Activated effector memory CD4-positive, alpha-beta T cell treated with Interleukin-2 at 50 U/mL for 16 hours (primary cell): ENCODE data around the gene AMN1.
A peak's percentile ranks its signal among the peaks of the same experiment; 100 is the strongest.
"Not testable (repeated sequence)": the region's sequence is repeated elsewhere in the genome, so short reads cannot be mapped to it uniquely, and the experiment has no call there.

ENCODE experiments used
- DNase-seq: peaks from one replicate; pipeline ENCODE4 v3.0.0-alpha.2; 2020

The AMN1 gene

DNA sequence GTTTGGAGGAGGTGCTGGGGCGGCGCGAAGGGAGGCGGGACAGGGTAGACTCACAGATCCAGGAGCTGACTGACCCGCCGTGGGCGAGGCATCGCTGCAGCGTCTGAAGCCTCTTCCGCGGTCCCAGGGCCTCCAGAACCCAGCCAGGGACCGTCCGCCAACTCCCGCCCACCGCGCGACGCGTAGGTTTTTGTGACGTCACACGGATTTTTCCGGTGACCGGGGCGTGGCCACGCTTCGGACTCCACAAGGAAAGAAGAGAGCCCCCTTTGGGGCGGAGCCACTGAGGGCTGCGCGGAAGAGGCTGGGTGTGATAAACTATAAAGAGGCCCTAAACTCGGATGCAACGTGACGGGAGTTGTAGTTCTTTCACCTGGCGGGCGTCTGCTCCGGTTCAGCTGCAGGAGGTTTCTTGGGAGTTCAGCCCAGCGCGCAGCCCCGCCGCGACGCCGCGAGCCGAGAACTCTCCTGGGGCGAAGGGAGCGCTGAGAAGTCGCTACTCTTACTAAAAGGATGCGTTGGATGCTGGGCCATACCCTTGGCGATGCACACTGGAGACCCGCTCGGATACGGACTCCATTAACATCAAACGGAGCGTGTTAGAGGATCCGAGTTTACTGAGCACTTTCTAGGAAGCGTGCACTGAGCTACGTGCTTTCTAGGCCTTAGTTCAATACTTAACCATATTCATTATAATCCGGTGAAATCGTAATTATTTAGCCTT is at the start of gene AMN1:
Gene AMN1, minus strand, starts transcription at position 105 of the 724 bp plus-strand sequence. Its CDS starts 13 bp downstream, at position 92.
- DNase-seq = peak; percentile 99

DNA sequence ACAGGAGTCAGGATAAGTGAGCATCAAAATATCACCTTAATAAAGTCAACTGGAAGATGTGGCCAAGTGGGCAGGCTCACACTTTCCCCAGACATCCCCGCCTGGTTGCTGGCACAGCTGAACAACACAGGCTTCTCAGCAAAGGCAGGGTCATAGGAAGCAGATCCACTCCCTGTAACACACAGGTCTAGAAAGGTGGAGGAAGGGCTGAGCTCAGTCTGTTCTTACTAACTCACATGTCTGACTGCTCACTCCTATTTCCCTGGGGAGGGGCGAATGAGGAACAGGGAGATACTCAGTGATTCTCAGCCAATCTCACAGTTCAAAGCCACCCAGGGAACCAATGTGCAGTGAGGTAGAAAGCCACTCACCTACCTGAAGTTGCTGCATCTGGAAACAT is 45.0 kb upstream of the AMN1 start:
- no peak for DNase-seq

DNA sequence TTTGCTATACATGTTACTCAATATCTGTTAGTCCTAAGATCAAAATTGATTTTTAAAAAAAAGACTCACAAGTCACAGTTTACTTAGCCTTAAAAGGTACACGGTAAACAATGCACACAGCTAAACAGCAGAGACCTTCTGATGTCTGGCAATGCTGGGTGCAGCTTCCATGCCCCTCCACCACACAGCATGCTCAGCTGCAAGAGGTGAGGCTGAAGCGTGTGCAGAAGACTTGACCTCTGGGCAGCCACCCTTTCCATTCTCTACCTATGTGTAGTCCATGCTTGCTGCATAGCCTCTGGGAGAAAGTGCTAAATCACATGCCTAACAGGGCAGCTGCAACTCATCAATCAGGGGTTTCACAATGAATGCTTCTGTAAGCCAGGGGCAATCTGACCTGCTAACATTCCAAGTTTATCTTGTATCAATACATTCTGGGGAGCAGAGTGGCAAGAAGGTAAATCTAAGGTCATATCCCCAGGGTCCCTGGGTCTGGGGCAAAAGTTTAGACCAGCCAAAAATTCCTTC is 44.5 kb upstream of the AMN1 start:
- no peak for DNase-seq

DNA sequence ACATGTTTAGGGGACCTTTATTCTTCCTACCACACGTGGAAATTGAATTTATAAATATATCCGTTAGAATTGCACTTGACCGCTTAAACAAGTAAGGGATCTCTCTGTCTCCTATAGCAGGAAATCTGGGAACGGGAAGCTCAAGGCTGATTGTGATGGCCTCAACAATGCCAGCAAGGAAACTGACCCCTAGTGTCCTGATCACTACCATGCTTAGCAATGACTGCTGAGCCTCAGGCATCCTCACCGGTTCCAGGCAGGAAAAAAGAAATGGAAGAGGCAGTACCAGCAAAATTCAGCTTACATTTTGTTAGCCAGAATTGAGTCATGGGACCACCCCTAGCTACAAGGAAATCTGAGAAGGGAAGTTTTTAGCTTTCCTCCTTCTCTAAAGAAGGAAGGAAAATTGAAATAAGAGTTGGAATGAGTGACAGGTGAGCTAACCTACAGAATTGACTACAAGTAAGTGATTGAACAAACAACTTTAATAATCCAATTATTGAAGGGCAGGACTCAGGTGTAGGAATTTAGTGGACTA is 43.9 kb upstream of the AMN1 start:
- DNase-seq = no peak

DNA sequence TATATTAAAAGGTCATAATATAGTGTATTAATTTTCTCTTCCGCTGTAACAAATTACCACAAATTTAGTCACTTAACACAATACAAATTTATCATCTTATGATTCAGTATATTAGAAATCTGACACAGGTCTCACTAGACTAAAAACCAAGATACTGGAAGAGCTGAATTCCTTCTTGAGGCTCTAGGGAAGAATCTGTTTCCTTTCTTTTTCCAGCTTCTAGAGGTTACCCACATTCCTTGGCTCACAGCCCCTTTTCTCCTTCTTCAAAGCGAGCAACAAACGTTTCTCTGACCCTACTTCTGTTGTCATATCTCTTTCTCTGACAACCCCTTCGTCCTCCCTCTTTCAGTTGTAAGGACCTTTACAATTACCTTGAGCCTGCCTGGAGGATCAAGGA is 43.4 kb upstream of the AMN1 start:
- no peak for DNase-seq

DNA sequence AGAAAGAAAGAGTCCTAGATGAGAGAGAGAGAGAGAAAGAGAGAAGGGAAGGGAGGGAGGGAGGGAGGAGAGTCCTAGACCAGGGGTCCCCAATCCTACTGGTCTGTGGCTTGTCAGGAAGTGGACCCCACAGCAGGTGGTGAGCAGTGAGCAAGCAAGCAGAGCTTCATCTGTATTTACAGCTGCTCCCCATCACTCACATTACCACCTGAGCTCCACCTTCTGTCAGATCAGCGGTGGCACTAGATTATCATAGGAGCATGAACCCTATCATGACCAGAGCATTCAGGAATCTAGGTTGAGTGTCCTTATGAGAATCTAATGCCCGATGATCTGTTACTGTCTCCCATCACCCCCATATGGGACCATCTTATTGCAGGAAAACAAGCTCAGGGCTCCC is 39.2 kb upstream of the AMN1 start:
- no peak for DNase-seq

DNA sequence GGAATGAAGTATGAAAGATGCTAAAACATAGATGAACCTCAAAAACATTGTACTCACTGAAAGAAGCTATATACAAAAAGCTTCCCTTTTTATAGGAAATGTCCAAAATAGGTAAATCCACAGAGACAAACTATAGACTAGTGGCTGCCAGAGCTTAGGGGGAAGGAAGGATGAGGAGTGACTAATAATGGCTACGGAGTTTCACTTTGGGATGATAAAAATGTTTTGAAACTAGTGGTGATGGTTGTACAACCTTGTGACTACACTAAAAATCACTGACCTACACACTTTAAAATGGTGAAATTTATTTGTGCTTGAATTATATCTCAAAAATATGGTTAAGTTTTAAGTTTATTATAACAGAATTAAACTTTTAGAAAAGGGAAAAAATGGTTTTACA is 37.1 kb upstream of the AMN1 start:
- DNase-seq = no peak

DNA sequence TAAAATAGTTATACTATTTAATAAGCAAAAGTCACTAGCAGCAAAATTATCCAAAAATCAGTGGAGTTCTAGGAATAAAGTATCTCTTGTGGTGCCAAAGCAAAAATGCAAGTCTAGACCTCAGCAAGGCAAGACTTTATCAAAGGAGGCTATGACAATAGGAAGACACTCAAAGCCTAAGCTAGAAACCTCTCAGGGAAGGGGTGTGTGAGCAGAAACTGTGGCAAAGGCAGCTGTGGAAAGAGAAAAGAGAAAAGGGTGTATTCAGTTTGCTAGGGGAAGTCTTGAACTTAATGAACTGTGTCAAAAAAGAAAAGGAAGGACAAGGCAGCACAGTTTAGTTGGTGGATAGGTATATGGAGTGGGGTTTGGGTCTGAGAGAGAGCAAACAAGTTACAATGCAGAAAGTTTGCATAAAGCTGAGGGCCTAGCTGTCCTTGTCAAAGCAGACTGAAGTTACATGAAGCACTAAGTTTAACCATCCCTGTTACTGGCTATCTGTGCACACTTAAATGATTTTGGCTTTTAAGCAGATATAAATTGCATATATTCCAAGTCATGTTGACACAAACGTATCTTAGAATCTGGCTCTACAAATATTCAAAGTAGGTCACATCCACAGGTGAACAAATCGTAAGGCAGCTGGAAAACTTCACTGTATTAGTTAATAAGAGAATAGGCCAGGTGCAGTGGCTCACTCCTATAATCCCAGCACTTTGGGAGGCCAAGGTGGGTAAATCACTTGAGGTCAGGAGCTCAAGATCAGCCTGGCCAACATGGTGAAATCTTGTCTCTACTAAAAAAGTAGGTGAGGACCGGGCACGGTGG is 31.0 kb upstream of the AMN1 start:
- no peak for DNase-seq

DNA sequence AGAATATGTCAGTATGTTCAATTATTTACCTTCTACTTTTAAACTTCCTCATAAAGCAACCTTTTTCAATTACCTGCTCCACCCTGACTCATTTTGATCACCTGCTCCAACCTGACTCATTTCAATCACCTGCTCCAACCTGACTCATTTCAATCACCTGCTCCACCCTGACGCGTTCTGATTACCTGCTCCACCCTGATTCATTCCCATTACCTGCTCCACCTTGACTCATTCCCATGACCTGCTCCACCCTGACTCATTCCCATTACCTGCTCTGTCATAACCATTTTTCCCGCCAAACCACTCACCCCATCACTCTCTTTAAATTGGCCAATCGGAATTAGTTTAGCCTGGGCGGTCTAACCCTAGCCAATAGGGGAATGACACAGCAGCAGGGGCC is 29.5 kb upstream of the AMN1 start:
- not testable (repeated sequence) for DNase-seq

DNA sequence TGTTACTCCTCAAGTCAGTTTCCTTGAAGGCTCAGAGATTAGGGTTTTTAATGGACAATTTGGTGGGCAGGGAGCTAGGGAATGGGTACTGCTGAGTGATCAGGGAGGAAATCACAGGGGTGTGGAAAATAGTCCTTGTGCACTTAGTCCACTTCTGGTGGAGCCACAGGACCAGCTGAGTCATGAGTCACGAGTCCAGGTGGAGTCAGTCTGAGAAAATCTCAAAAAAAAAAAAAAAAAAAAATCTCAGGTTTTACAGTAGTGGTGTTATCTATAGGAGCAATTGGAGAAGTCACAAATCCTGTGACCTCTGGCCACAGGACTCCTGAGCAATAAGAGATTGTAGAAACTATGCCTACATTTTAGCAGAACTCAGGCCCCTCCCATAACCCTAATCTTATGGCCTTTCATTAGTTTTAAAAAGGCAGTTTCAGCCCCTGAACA is 28.2 kb upstream of the AMN1 start:
- no peak for DNase-seq

DNA sequence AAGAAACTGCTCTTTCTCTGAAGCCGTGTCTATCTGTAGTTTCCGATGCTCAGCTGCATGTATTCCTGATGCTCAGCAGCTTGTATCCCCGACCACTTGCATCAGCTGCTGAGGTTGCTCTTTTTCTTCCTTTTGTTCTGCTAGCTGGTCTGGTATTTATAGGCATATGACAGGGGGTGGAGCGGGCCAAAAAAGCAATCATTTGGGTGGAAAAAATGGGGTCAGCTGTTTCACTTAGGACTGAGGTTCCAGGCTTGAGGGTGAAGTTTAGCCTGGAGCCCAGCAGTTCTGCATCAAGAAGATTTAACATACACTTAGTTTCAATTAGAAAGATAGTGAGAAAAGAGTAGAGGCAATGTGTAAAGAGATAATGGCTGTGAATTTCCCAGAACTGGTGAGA is 23.6 kb upstream of the AMN1 start:
- DNase-seq = no peak

DNA sequence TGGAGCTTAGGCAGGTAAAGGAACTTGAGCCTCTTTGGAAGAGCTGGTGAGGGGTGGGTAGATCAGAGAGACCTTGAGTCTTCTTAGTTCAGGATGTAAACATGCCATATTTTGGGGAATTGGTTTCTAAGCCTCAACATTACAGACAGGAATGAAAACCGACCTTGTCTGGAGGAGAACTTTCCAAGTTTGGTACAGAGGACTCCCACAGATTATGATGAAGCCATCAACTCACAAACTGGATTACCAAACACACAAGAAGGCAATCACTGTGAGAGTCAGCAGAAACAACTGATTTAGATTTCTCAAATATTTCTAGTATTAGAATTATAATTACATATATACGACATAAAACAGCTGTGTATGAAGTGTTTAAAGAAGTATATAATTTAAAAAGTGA is 22.3 kb upstream of the AMN1 start:
- no peak for DNase-seq

DNA sequence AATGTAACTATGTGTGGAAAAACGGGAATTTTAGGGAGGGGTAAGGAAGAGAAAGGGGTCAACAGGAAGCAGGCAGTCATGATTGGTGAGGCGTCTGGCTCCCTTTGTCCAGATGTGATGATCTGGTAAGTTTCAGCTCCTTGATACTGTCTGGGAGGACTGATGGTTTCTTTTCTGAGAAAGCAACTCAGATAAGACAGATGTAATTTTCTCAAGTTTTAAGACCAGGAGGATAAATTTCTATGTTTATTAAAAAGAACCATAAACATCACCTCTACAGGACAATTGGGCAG is 21.9 kb upstream of the AMN1 start:
- no peak for DNase-seq

DNA sequence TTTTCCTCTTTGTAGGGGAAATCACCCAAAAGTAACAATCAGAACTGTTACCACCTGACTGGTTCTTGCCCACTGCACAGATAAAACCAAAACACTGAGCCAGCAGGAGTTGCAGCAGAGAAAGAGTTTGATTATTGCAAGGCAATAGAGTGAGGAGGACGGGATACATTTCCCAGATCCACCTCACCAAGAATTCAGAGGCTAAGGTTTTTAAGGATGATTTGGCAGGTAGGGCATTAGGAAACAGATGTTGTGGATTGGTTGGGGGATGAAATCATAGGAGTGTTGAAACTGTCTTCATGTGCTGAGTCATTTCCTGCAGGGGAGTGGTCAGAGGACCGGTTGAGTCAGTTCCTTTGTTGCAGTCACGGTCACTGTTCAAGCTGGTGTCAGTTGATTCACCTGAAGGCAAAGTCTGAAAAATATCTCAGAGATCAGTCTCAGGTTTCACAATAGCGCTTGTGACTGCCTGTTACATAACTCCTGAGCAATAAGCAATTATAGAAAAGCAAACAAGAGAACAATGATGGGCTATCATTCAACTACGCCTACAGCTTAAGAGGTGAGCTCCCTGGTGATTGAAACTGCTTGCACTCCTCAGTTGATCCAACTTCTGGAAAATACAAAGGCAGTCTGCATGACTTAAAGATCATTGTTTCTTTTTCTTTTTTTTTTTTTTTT is 20.3 kb upstream of the AMN1 start:
- DNase-seq = peak; percentile 56

DNA sequence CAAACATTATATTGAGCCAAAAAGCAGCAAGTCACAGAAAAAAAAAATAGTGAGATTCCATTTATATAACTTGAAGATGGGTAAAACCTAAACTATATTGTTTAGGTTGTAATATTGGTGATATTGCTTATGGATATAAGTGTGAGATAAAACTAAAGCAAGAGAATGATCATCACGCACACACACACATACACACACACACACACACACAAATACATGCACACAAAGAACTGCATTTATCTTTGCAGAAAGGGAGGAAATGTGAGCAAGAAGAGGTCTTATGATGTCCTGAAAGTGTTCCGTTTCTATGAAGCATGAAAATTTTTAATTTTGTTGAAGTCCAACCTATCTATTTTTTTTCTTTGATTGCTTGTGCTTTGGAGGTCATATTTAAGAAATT is 16.4 kb upstream of the AMN1 start:
- no peak for DNase-seq

DNA sequence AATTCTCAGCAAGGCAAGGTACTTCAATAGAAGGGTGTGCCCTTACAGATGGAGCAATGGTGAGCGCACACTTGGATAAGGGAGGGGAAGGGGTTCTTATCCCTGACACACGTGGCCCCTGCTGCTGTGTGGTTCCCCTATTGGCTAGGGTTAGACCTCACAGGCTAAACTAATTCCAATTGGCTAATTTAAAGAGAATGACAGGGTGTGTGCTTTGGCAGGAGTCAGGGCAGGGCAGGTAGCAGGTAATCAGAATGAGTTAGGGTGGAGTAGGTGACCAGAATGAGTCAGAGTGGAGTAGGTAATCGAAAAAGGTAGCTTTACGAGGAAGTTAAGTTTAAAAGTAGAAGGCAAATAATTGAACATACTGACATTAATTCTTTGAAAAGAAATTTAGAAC is 15.5 kb upstream of the AMN1 start:
- DNase-seq = not testable (repeated sequence)

DNA sequence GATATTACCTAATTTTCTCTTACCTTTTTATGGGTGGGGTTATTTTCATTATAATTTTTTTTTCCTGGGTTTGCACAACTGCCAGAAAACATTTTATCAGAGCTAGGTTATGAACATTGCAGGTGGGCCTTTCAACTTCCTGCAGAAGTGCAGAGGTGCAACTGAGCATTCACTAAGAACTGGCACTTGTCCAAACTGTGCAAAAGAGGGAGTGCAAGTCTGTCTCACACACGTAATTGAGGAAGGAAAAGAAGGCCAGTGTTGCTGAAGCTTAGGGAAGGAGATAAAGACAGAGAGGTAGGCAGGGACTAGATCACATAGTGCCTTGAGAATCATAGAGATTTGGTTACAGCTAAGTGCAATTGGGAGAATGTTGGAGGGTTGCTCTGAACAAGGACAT is 14.1 kb upstream of the AMN1 start:
- DNase-seq = no peak

DNA sequence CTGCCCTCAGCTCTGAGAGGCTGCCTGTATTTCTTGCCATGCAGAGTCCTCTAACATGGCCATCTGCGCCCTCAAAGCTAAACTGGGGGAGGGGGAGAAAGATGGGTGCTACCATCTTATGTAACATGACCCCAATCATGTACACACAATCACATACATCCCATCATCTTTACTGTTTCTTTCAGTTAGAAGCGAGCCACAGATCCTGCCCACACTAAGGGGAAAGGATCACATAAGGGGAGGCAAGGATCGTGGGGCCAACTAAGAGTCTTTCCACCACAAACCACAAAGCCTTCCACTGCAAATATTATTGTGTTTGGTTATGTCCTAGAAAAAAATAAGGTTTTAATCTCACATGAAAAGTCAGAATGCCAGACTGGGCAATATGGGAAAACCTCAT is 11.8 kb upstream of the AMN1 start:
- DNase-seq = no peak

DNA sequence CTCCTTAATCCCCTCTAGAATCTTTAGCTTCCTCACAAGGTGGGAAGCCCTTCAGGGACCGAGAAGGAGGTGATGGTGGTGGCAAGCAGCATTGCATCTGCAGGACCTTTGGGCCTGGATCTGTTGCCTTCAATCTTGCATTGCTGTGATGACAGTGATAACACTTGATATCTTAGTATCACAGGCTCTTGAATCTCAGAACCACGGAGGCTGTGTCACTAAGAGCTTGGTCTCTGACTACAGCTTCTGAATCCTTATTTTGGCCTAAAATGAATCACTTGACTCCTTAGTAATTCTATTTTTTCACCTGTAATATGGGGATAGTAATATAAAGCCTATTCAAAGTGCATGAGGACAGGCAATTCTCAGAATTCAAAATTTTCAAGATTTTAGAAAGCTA is 8.9 kb upstream of the AMN1 start:
- no peak for DNase-seq

DNA sequence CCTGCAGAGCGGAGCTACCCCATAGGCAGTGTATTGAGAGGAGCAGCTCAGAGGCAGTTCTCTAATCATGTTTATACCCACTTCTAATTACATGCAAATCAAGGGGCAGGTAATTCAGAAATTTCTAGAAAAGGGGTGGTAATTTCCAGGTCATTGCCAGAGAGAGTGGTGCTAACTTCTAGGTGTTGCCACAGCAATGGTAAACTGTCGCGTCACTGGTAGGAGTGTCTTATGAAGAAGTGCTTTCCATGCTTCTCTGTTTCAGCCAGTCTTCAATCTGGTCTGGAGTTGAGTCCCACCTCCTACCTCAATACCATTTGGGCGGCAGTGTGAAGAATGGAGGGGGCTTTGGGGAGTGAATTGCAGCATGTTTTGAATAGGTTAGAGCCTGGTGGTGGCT is 8.5 kb upstream of the AMN1 start:
- no peak for DNase-seq

DNA sequence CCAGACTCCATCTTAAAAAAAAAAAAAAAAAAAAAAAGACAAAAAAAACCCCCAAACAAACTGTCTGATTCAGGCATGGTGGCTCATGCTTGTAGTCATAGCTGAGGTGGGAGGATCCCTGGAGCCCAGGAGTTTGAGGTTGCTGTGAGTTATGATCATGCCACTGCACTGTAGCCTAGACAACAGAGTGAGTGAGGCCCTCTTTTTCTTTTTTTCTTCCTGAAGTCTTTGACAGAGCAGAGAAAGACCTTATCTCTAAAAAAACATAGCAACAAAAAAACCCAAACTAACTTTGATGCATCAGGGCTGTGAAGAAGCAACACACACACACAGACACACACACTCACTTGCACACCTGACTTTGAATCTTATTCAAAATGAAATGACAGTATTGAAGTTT is 7.7 kb upstream of the AMN1 start:
- peak; percentile 34 for DNase-seq

DNA sequence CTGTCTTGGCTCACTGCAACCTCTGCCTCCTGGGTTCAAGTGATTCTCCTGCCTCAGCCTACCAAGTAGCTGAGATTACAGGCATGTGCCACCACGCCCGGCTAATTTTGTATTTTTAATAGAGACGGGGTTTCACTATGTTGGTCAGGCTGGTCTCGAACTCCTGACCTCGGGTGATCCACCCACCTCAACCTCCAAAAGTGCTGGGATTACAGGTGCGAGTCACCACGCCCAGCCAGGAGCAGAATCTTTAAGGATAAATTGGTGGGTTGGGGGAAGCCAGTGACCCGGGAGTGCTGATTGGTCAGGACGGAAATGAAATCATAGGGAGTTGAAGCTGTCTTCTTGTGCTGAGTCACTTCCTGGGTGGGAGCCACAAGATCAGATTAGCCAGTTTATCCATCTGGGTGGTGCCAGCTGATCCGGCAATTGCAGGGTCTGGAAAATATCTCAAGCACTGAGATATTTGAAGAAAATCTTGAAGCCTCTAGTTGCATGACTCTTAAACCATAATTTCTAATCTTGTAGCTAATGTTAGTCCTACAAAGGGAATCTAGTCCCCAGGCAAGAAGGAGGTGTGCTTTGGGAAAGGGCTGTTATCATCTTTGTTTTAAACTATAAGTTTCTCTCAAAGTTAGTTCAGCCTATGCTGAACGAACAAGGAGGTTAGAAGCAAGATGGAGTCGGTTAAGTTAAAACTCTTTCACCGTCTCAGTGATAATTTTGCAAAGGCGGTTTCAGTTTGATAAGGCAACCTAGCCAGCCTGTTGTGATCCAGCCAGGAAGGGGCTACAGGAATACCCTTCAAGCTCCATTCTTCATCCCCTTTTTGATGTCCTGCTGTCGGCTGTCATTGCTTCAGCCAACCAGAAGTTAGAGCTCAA is 5.0 kb upstream of the AMN1 start:
- DNase-seq = peak; percentile 23
